ENCODE measurements around the gene B4GALT1.

- TF ChIP-seq POLR2AphosphoS5 (IDR thresholded peaks at IDR 0.05; ENCODE audit: insufficient read depth, low read depth, low read length) (no peak), EZH2 (IDR thresholded peaks at IDR 0.05; ENCODE audit: borderline replicate concordance, low read depth, low read length, severe bottlenecking) (no peak), POLR2A (IDR thresholded peaks at IDR 0.05; ENCODE audit: low read depth, low read length) (peak; percentile 41)
- TF ChIP-seq, protein P1, sequence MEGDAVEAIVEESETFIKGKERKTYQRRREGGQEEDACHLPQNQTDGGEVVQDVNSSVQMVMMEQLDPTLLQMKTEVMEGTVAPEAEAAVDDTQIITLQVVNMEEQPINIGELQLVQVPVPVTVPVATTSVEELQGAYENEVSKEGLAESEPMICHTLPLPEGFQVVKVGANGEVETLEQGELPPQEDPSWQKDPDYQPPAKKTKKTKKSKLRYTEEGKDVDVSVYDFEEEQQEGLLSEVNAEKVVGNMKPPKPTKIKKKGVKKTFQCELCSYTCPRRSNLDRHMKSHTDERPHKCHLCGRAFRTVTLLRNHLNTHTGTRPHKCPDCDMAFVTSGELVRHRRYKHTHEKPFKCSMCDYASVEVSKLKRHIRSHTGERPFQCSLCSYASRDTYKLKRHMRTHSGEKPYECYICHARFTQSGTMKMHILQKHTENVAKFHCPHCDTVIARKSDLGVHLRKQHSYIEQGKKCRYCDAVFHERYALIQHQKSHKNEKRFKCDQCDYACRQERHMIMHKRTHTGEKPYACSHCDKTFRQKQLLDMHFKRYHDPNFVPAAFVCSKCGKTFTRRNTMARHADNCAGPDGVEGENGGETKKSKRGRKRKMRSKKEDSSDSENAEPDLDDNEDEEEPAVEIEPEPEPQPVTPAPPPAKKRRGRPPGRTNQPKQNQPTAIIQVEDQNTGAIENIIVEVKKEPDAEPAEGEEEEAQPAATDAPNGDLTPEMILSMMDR (IDR thresholded peaks at IDR 0.05; ENCODE audit: extremely low read depth in 1 of 2, insufficient read depth in 1 of 2, low read depth in 1 of 2, low read length in 2 of 2), result no peak
- TF ChIP-seq, protein P2, sequence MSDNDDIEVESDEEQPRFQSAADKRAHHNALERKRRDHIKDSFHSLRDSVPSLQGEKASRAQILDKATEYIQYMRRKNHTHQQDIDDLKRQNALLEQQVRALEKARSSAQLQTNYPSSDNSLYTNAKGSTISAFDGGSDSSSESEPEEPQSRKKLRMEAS (IDR thresholded peaks at IDR 0.05; ENCODE audit: insufficient read depth, insufficient read length), result no peak
Observed at GRCh38 chr9:33106827-33107621, 60.1 kb downstream of the B4GALT1 start.

Data from endothelial cell of umbilical vein (primary cell).